ENCODE results near the gene SYF2. TPM values are rescaled to one million over a fixed set of nuclear protein-coding genes. Genes with fewer than 3 reads are reported as not detected.
"Not testable (repeated sequence)": the region's sequence is repeated elsewhere in the genome, so short reads cannot be mapped to it uniquely, and the experiment has no call there.

SYF2 gene
- total RNA-seq, 1 donor from 2014 or later: 23.2 TPM

DNA sequence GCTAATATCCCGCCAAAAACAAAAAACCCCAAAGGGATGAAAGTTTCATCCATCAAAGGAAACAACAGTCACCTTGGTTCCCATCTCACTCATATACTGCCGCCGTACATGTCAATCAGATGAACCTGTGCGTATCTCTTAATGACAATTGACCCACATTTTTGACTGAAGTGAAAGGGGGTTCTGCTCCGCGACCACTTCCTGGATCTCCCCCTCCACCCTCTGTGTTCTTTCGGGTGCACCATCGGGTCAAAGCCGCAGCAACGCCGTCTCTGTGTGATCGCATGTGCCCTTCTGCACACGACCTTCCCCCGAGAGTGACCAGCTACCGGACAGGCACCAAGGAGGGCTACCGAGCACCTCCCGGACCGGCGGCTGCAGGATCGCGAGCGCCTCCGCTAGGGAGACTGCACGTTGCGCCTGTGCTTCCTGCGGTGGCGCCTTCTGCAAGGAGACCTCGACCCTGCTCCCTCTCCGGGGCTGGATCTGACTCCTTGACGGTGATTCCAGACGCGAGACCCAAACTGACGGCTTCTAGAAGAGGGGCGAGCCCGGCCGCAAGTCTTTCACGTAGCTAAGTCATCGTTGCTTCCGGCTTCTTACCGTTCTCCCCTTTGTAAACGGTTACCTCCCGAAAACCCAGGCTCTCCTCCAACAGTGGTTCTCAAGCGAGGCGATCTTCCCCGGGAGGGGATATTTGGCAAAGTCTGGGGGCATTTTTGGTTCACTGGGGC is 34.4 kb upstream of the SYF2 start:
- not testable (repeated sequence) for H3K4me1 Mint-ChIP-seq (ENCODE audit: low read depth); H3K27me3 Mint-ChIP-seq (ENCODE audit: low read depth); H3K27ac Mint-ChIP-seq (ENCODE audit: unreplicated experiment); H3K9me3 Mint-ChIP-seq (ENCODE audit: low read depth); H3K36me3 Mint-ChIP-seq (ENCODE audit: low read depth); DNase-seq (ENCODE audit: low spot score)
- TF ChIP-seq CTCF (IDR thresholded peaks at IDR 0.05): peak; percentile 47
- H3K4me3 Mint-ChIP-seq (ENCODE audit: unreplicated experiment): peak overlapping the region; percentile 78

- DNase-seq (ENCODE audit: low spot score); H3K36me3 Mint-ChIP-seq (ENCODE audit: low read depth); H3K27me3 Mint-ChIP-seq (ENCODE audit: low read depth); H3K27ac Mint-ChIP-seq (ENCODE audit: unreplicated experiment); H3K9me3 Mint-ChIP-seq (ENCODE audit: low read depth); H3K4me3 Mint-ChIP-seq (ENCODE audit: unreplicated experiment): not testable (repeated sequence)
- H3K4me1 Mint-ChIP-seq (ENCODE audit: low read depth): peaks cover 13% of the 10 kb centered on the region
These were observed 28.0 kb upstream of the SYF2 start for GRCh38 chr1:25260336-25260735.

GRCh38 chr1:25259813-25260212 is 27.5 kb upstream of the SYF2 start:
- H3K4me3 Mint-ChIP-seq (ENCODE audit: unreplicated experiment); H3K27ac Mint-ChIP-seq (ENCODE audit: unreplicated experiment); DNase-seq (ENCODE audit: low spot score); H3K36me3 Mint-ChIP-seq (ENCODE audit: low read depth); H3K9me3 Mint-ChIP-seq (ENCODE audit: low read depth); H3K27me3 Mint-ChIP-seq (ENCODE audit: low read depth): not testable (repeated sequence)
- H3K4me1 Mint-ChIP-seq (ENCODE audit: low read depth): peaks cover 13% of the 10 kb centered on the region
- TF ChIP-seq CTCF (IDR thresholded peaks at IDR 0.05): peak; percentile 60

- DNase-seq (ENCODE audit: low spot score): no peak
- H3K4me1 Mint-ChIP-seq (ENCODE audit: low read depth): peaks cover 13% of the 10 kb centered on the region
These were observed 24.9 kb upstream of the SYF2 start for GRCh38 chr1:25257196-25257595.

GRCh38 chr1:25256578-25256965 is 24.3 kb upstream of the SYF2 start:
- H3K36me3 Mint-ChIP-seq (ENCODE audit: low read depth): no peaks in the 10 kb centered on the region
- H3K27me3 Mint-ChIP-seq (ENCODE audit: low read depth): no peaks in the 10 kb centered on the region
- H3K27ac Mint-ChIP-seq (ENCODE audit: unreplicated experiment): peak overlapping the region; percentile 82
- no peaks in the 10 kb centered on the region for H3K9me3 Mint-ChIP-seq (ENCODE audit: low read depth)
- H3K4me3 Mint-ChIP-seq (ENCODE audit: unreplicated experiment): no peak overlapping the region
- peaks cover 13% of the 10 kb centered on the region for H3K4me1 Mint-ChIP-seq (ENCODE audit: low read depth)
- no peak for DNase-seq (ENCODE audit: low spot score)
- TF ChIP-seq CTCF (IDR thresholded peaks at IDR 0.05): no peak

More at GRCh38 chr1:25257196-25257595, 24.9 kb upstream of the SYF2 start:
- Mint-ChIP-seq H3K9me3 (ENCODE audit: low read depth) (no peaks in the 10 kb centered on the region), H3K27ac (ENCODE audit: unreplicated experiment) (peak overlapping the region; percentile 82), H3K27me3 (ENCODE audit: low read depth) (no peaks in the 10 kb centered on the region), H3K4me3 (ENCODE audit: unreplicated experiment) (no peak overlapping the region), H3K36me3 (ENCODE audit: low read depth) (no peaks in the 10 kb centered on the region)
- TF ChIP-seq CTCF (IDR thresholded peaks at IDR 0.05): no peak

All from chondrocyte (in vitro differentiated cells).